Tibial artery (tissue), 4 donors: ENCODE data around the gene S100A12.
"Not testable (repeated sequence)": the region's sequence is repeated elsewhere in the genome, so short reads cannot be mapped to it uniquely, and the experiment has no call there.

ENCODE experiments used
- DNase-seq, 2 donors: peaks; one replicate each; pipeline ENCODE4 v3.0.0-alpha.2; 2019
- H3K27ac ChIP-seq, 2 donors: fragments of 200-600 bp; sonication (generic) in 1 of 2; 1 replicate in 1 of 2; 2 replicates in 1 of 2; pipeline ENCODE4 v1.5.1; 2018 to 2019; ENCODE audit warnings: mild to moderate bottlenecking in 1 of 2
- H3K27me3 ChIP-seq, 2 donors: fragments of 200-600 bp; sonication (generic) in 1 of 2; one replicate each; pipeline versions ENCODE4 v1.5.1 to v1.6.0; 2016 to 2019
- H3K36me3 ChIP-seq, 3 donors: fragments of 200-600 bp; sonication (generic) in 2 of 3; one replicate each; pipeline ENCODE4 v1.5.1; 2016 to 2019; ENCODE audit warnings: mild to moderate bottlenecking in 2 of 3
- H3K4me1 ChIP-seq, 4 donors: fragments of 200-600 bp; sonication (generic) in 2 of 4; 1 replicate in 3 of 4; 2 replicates in 1 of 4; pipeline ENCODE4 v1.5.1; 2016 to 2019
- H3K4me3 ChIP-seq, 2 donors: fragments of 200-600 bp; sonication (generic) in 1 of 2; 1 replicate in 1 of 2; 2 replicates in 1 of 2; pipeline ENCODE4 v1.5.1; 2018 to 2019; ENCODE audit warnings: mild to moderate bottlenecking in 2 of 2
- H3K9me3 ChIP-seq, 3 donors: fragments of 200-600 bp; sonication (generic) in 1 of 3; one replicate each; pipeline ENCODE4 v1.5.1; 2016 to 2019
- intact Hi-C: fragments of 100-400 bp; cut with DNase I; formaldehyde crosslinking; loops from one replicate; pipeline ENCODE4 v1.15.0; 2023; ENCODE audit warnings: low total_unique reads
- TF ChIP-seq, protein P1 (sequence below), 2 experiments: fragments of 200-600 bp in 1 of 2; fragments of 450-650 bp in 1 of 2; IDR thresholded peaks; one replicate each; pipeline ENCODE4 v1.5.1; 2017 to 2019; ENCODE audit warnings: antibody characterized with exemption in 2 of 2, mild to moderate bottlenecking in 1 of 2, moderate library complexity in 1 of 2

The S100A12 gene

DNA sequence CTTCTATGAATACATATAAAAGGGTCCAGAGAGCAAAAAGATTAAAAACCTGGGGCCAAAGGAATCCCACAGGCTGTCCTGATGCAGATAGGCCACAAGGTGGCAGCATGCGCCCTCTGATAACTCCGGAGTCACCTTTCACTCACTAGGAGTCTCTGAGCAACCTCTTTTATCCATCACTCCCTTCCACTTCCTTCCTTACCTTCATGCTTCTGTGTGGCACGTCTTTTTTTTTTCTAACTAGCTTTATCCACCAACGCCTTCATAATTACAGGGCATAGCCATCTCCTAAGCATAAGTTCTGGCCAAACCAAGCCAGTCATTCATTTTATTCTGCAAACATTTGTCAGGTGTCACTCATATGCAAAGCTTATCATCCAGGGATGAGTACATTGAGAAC lies 22.9 kb downstream of the S100A12 start:
- no peaks in the 10 kb centered on the region for H3K36me3 ChIP-seq
- TF ChIP-seq, protein P1, sequence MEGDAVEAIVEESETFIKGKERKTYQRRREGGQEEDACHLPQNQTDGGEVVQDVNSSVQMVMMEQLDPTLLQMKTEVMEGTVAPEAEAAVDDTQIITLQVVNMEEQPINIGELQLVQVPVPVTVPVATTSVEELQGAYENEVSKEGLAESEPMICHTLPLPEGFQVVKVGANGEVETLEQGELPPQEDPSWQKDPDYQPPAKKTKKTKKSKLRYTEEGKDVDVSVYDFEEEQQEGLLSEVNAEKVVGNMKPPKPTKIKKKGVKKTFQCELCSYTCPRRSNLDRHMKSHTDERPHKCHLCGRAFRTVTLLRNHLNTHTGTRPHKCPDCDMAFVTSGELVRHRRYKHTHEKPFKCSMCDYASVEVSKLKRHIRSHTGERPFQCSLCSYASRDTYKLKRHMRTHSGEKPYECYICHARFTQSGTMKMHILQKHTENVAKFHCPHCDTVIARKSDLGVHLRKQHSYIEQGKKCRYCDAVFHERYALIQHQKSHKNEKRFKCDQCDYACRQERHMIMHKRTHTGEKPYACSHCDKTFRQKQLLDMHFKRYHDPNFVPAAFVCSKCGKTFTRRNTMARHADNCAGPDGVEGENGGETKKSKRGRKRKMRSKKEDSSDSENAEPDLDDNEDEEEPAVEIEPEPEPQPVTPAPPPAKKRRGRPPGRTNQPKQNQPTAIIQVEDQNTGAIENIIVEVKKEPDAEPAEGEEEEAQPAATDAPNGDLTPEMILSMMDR (IDR thresholded peaks at IDR 0.05) = peak; percentile 83 to 88
- no peak overlapping the region for H3K4me3 ChIP-seq
- H3K27ac ChIP-seq = no peak overlapping the region
- intact Hi-C loops = loop anchor here (5.0 kb wide), 1 partner anchor 140 kb away; no protein-coding TSS in a partner anchor
- DNase-seq = peak in 1 of 2 donors; percentile 50
- no peaks in the 10 kb centered on the region for H3K4me1 ChIP-seq
- peaks cover 0 to 33% of the 10 kb centered on the region in 2 donors for H3K27me3 ChIP-seq
- H3K9me3 ChIP-seq = no peaks in the 10 kb centered on the region

DNA sequence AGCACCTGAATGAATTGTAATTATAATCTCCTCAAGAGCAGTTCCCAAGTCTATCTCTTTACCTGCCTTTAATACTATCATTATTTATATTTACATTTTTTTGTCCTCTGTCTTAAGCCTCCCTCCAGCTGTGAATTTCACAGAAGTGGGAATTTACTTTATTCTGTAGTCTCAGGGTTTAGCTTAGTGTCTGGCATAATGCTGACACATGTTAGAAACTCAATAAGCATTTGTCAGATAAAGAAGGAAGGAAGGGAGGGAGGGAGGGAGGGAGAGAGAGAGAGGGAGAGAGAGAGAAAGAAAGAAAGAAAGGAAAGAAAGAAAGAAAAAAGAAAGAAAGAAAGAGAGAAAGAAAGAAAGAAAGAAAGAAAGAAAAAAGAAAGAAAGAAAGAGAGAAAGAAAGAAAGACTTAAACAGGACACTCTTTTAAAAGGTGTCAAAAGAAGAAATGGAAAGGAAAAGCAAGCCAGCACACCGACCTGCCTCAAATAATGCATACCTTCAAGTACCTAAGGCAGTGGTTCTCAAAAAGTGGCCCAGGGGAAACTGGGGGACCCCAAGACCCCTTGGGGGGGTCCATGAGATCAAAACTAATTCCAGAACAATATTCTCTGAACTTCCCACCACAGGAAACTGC lies 25.0 kb downstream of the S100A12 start:
- DNase-seq = no peak
- Histone ChIP-seq H3K4me3 (no peak overlapping the region), H3K4me1 (no peaks in the 10 kb centered on the region), H3K27ac (no peak overlapping the region), H3K36me3 (no peaks in the 10 kb centered on the region), H3K9me3 (no peaks in the 10 kb centered on the region), H3K27me3 (peaks cover 0 to 51% of the 10 kb centered on the region in 2 donors)
- intact Hi-C loops = loop anchor here (5.0 kb wide), 1 partner anchor 142 kb away; no protein-coding TSS in a partner anchor
- TF ChIP-seq, protein P1 (IDR thresholded peaks at IDR 0.05) = no peak

DNA sequence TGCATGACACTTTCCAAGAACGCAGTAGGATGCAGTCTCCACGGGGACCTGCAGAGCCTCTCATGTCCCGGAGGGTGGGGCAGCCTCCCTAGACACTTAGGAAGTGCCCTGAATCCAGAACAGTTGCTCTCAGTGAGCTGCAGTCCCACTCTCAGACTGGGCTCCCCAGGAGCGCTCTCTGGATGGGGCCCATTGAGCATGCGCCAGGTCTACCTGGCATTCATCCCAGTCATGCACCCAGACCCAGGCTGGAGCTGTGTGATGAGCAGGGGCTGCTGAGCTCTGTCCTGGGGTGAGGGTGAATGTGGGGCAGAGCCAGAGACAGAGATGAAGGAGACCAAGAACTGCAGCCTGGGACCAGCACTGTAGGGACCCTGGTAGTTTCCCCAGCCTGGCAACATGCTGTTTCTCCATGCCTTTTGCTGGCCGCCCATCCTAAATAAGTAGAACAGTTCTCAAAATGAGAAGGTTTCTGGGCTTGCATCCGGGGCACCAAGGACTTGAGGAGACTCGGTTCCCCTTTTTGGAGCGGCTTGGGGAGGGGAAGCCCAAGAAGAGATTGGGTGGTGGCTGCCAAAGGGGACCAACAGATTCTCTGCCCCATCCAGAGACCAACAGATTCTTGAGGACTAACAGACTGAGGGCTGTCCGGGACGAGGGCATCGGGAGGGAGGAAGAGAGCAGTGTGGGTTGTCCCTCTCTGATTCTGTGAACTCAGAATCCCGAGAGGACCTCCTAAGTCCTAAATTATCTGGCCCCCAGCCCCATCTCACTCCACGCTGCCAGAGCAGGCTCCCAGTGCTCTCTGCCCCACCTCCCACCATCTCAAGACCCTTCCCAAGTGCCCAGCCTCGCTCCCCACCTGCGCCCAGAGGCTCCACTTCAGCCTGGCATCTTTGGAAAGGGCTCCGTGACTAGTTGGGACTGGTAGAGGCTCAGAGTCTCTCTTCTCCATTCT lies 25.8 kb downstream of the S100A12 start:
- H3K27ac ChIP-seq = no peak overlapping the region
- no peak for DNase-seq
- H3K36me3 ChIP-seq = no peaks in the 10 kb centered on the region
- peaks cover 0 to 56% of the 10 kb centered on the region in 2 donors for H3K27me3 ChIP-seq
- intact Hi-C loops = loop anchor here (5.0 kb wide), 1 partner anchor 143 kb away; no protein-coding TSS in a partner anchor
- TF ChIP-seq, protein P1 (IDR thresholded peaks at IDR 0.05) = no peak
- H3K4me3 ChIP-seq = no peak overlapping the region
- no peaks in the 10 kb centered on the region for H3K9me3 ChIP-seq
- H3K4me1 ChIP-seq = no peaks in the 10 kb centered on the region

DNA sequence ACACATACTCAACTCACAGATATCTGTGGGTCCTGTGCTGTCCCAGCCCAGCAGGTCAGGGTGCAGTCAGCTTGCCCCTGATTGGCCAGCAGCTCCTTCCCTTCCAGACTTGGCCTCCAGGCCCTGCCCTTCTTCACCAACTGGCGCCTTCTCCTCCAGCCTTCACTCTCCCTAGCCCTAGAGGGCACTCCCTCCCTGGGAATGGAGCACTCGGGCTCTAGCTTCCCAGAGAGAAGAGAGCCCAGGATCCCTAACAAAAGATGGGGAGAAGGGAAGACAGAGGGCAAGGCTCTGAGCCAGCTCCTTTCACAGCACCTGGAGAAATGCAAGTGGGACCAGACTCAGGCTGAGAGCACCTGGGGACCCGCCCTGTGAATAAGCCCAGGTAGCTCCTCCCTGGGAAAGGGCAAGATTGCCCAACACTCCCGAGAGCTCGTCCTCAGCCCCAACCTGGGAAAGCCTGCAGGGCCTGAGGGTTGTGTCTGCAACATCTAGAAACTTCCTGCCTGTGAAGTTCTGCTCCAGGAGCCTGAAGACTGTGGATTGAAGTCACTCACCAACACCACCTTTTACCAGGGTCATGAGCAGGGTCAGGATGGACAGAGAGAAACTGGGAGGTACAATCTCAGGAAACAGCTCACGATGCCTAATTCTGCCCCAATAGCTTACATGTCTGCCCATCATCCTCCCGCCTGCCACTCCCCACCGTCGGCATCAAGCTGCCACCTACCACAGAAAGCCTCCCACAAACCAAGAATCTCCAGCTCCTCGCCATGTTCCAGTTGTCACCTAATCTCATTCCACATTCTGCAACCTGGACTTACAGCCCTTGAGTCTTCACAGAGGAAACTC lies 26.7 kb downstream of the S100A12 start, which contains the start of gene PGLYRP4:
Gene PGLYRP4, minus strand, starts transcription at position 331 of the 852 bp plus-strand sequence. CDS start 909 bp downstream, outside the sequence.
- Histone ChIP-seq H3K4me1 (no peaks in the 10 kb centered on the region), H3K27me3 (peaks cover 0 to 59% of the 10 kb centered on the region in 2 donors), H3K9me3 (no peaks in the 10 kb centered on the region), H3K27ac (no peak within 1 kb of the TSS), H3K36me3 (no peaks in the 10 kb centered on the region), H3K4me3 (no peak within 1 kb of the TSS)
- no peak for DNase-seq
- TF ChIP-seq, protein P1 (IDR thresholded peaks at IDR 0.05) = no peak
- intact Hi-C loops = no loop called here

DNA sequence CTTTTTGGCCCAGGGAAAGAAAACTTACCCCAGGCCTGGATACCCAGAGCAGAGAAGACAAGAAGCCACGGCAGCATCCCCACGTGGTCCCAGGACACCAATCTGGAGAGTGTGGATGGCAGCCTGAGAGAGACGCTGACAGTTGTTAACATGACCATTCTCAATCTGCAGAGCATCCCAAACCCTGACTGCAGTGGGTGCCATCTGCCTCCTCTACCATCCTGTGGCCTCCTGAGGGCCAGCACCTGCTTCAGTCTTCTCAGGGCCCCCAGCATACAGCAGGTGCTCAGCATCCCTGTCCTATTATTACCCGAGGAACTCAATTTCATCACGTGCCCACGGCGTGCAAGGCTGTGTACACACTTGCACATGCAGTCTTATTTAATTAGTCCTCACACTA lies 27.6 kb downstream of the S100A12 start:
- Histone ChIP-seq H3K27me3 (peaks cover 0 to 59% of the 10 kb centered on the region in 2 donors), H3K27ac (no peak overlapping the region), H3K4me3 (no peak overlapping the region), H3K36me3 (no peaks in the 10 kb centered on the region), H3K4me1 (no peaks in the 10 kb centered on the region), H3K9me3 (no peaks in the 10 kb centered on the region)
- DNase-seq = no peak
- TF ChIP-seq, protein P1 (IDR thresholded peaks at IDR 0.05) = no peak
- intact Hi-C loops = no loop called here

DNA sequence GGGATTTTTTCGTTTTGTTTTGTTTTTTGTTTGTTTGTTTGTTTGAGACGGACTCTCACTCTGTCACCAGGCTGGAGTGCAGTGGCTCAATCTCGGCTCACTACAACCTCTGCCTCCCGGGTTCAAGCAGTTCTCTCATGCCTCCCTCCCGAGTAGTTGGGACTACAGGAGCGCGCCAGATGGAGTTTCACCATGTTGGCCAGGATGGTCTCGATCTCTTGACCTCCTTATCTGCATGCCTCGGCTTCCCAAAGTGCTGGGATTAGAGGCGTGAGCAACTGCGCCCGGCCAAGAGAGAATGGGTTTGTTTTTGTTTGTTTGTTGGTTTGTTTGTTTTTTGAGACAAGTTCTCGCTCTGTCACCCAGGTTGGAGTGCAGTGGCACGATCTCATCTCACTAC lies 28.4 kb downstream of the S100A12 start:
- intact Hi-C loops, DNase-seq, H3K4me1 ChIP-seq, H3K27ac ChIP-seq, H3K36me3 ChIP-seq, H3K9me3 ChIP-seq, H3K4me3 ChIP-seq: not testable (repeated sequence)
- peaks cover 0 to 61% of the 10 kb centered on the region in 2 donors for H3K27me3 ChIP-seq
